Pancreas (tissue), 10 donors: ENCODE measurements around the gene B9D2. TPM values are rescaled to one million over a fixed set of nuclear protein-coding genes. Genes with fewer than 3 reads are reported as not detected.
A peak's percentile ranks its signal among the peaks of the same experiment; 100 is the strongest.

Experiments
- ATAC-seq, 4 donors: fragments of 200-7000 bp; cut with Tn5 transposase; one replicate each; pipeline versions ENCODE4 v1.8.0 to v1.9.1; 2020; ENCODE audit warnings: mild to moderate bottlenecking in 4 of 4, moderate library complexity in 4 of 4
- DNase-seq, 6 donors: peaks; one replicate each; pipeline ENCODE4 v3.0.0-alpha.2; 2020
- FAIRE-seq: peaks from 2 replicates; lab custom pipeline; 2012; peaks lifted over from hg19 to GRCh38; lab: Jason Lieb, UNC
- H3K27ac ChIP-seq, 4 donors: fragments of 200-600 bp; sonication (generic); 1 replicate in 3 of 4; 2 replicates in 1 of 4; pipeline versions ENCODE4 v1.5.0 to v1.8.0; 2020
- H3K27me3 ChIP-seq, 4 donors: fragments of 200-600 bp; one replicate each; pipeline ENCODE4 v1.8.0; 2021
- H3K36me3 ChIP-seq, 3 donors: fragments of 200-600 bp; sonication (generic) in 1 of 3; one replicate each; pipeline versions ENCODE4 v1.5.0 to v1.8.0; 2020 to 2021
- H3K4me1 ChIP-seq, 3 donors: fragments of 200-600 bp; one replicate each; pipeline ENCODE4 v1.8.0; 2021
- H3K4me3 ChIP-seq, 4 donors: fragments of 200-600 bp; sonication (generic) in 2 of 4; one replicate each; pipeline versions ENCODE4 v1.5.0 to v1.8.0; 2020 to 2021
- H3K9me3 ChIP-seq, 4 donors: fragments of 200-600 bp; one replicate each; pipeline ENCODE4 v1.8.0; 2021
- WGBS, 2 donors: extraction: QIAGEN DNeasy Blood & Tissue Kit; methylation state at CpG; one replicate each; pipeline ENCODE4 v1.1.7; 2013; 5-methylcytosine and 5-hydroxymethylcytosine counted together
- intact Hi-C, 3 donors: fragments of 100-400 bp; cut with DNase I; formaldehyde crosslinking; loops; one replicate each; pipeline versions ENCODE4 v1.11.1 to v1.14.2; 2022
- polyA plus RNA-seq, 2 donors: library from polyadenylated mRNA; stranded (reverse); fragments of 200-250 nt; gene quantifications; one replicate each; pipeline ENCODE4 v1.2.3, GENCODE V29; 2013
- total RNA-seq, 6 donors: library from RNA; stranded (reverse); fragmentation: NEBNext Ultra II Directional in 4 of 6; extraction: Animal tissue kit (Norgen Biotek cat#: 25700) in 4 of 6; gene quantifications; one replicate each; pipeline versions ENCODE4 v1.2.1 to v1.2.4, GENCODE V29; 2021 to 2023
- TF ChIP-seq, protein P1 (sequence below), 4 donors: fragments of 200-600 bp; sonication (generic) in 3 of 4; IDR thresholded peaks; one replicate each; pipeline versions ENCODE4 v1.5.0 to v1.8.0; 2021; ENCODE audit warnings: antibody characterized with exemption in 4 of 4
- donor health status: healthy with polysubstance abuse.
- donor health status: DM: no; HTN: no; CAD: no; lungs with moderate emphysema.
- donor health status: DM: no; HTN: no; CAD: no.
- donor health status: control.
- donor health status: control.
- donor health status: Bipolar disorder and iron deficiency.
- donor health status: DM: yes; HTN: yes; CAD: no.
- donor health status: DM: no; HTN: no; CAD: no.
- donor health status: DM: no; HTN: no; CAD: no.
- donor health status: DM: yes; HTN: yes; CAD: no.

B9D2 gene
- total and polyA plus RNA-seq, 8 donors = 1.5 to 7.5 (median 3.1) TPM

DNA sequence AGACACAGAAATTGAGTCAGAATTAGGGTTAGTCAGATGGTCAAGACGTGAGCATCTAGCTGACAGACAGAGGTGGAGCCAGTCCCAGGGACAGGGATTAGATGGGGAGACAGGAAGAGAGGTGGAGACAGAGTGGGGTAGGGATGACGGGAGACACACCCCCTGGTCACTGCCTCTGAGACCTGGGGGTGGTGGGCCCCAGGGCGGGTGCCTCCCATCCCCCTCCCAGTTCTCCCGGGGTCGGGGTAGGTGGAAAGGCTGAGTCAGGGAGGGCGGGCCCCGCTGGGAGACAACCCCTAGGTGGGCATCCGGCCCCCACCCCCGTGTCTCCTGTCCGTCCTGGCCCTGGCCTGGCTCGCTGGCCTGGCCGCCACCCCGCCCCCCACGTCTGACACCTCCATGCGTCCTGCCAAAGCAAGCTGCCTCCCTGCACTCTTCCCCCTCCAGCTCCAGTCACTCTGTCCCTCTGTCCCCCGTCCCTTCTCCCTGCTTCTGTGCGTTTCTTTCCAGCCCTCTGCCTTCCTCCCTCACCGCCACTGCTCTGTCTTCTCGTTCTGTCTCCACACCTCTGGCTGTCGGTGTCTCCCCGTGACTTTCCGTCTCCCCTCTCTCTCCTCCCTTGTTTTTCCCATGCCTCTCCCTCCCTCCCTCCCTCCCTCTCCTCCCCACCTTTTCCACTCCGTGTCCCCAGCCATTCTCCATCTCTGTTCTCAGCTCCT, 38.9 kb downstream of the B9D2 start:
- DNase-seq (peak in 5 of 6 donors; percentile 43 to 80 (median 70)), FAIRE-seq (no peak), ATAC-seq (peak; percentile 11 to 32 (median 25))
- intact Hi-C loops = no loop called here
- Histone ChIP-seq H3K27ac (peak overlapping the region in 2 of 4 donors; percentile 66 to 76), H3K4me3 (peak overlapping the region in 2 of 4 donors; percentile 37 to 48), H3K27me3 (no peaks in the 10 kb centered on the region), H3K4me1 (peaks cover 0 to 23% (median 0%) of the 10 kb centered on the region in 3 donors), H3K36me3 (no peaks in the 10 kb centered on the region), H3K9me3 (no peaks in the 10 kb centered on the region)
- TF ChIP-seq, protein P1, sequence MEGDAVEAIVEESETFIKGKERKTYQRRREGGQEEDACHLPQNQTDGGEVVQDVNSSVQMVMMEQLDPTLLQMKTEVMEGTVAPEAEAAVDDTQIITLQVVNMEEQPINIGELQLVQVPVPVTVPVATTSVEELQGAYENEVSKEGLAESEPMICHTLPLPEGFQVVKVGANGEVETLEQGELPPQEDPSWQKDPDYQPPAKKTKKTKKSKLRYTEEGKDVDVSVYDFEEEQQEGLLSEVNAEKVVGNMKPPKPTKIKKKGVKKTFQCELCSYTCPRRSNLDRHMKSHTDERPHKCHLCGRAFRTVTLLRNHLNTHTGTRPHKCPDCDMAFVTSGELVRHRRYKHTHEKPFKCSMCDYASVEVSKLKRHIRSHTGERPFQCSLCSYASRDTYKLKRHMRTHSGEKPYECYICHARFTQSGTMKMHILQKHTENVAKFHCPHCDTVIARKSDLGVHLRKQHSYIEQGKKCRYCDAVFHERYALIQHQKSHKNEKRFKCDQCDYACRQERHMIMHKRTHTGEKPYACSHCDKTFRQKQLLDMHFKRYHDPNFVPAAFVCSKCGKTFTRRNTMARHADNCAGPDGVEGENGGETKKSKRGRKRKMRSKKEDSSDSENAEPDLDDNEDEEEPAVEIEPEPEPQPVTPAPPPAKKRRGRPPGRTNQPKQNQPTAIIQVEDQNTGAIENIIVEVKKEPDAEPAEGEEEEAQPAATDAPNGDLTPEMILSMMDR (IDR thresholded peaks at IDR 0.05) = no peak
- WGBS, 2 donors = 8% methylated on average over 13 to 23 of the region's 23 CpGs

DNA sequence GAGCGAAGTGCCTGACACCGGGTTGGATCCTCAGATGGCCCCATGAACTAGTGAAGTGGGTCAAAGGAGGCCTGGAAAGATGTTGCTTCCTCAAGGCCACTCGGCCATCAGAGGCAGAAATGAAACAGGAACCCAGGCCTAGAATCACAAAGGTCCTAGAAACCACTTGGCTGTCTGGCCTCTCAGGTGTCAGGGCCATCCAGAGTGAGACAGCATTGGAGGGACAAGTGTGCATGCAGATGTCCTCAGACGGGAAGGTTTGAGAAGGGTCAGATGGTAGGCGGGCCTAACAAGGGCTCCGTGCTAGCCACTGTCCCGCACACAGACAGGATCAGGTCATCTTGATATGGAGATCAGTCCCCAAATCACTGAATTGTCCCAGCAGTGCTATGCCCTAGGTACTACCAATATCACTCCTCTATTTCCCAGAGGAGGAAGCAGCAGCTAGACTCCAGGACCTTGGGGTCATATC, 39.7 kb downstream of the B9D2 start:
- Histone ChIP-seq H3K36me3 (no peaks in the 10 kb centered on the region), H3K27ac (peak overlapping the region in 2 of 4 donors; percentile 66 to 76), H3K4me1 (peaks cover 0 to 23% (median 0%) of the 10 kb centered on the region in 3 donors), H3K27me3 (no peaks in the 10 kb centered on the region), H3K4me3 (no peak overlapping the region), H3K9me3 (no peaks in the 10 kb centered on the region)
- intact Hi-C loops = no loop called here
- FAIRE-seq (no peak), ATAC-seq (no peak), DNase-seq (peak in 1 of 6 donors; percentile 16)
- TF ChIP-seq, protein P1 (IDR thresholded peaks at IDR 0.05) = no peak
- 70 to 75% methylated on average over 7 of the region's 7 CpGs for WGBS, 2 donors

DNA sequence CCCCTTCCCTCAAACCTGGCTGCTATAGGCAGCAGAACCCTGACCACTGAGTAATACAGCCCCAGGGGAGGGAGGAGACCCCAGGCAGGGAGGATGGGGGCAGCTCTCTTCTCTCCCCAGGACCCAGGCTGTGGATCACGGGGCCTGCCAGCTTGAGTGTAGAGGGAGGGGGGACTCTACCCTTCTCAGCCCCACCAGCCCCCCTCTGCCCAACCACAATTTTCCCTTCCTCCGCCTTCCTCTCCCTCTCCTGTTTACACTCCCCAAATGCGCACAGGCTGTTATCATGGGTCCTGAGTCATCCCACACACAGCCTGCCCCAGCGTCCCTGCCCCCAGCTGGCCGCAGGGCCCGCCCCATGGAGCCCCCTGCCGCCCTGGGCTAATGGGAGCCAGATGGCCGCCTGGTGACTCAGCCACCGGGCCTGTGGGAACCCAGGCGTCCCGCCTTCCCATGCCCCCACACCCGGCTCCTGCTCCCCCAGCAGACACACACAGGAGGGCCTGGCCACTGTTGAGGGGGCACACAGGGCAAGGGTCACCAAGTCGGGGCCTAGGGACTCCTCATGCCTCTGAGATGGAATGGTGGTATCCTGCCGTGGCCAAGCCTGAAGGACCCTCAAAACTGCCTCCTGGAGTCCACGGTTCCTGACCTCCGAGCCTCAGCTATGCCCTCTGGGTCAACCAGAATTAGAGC, 40.4 kb downstream of the B9D2 start:
- intact Hi-C loops = no loop called here
- H3K9me3 ChIP-seq = no peaks in the 10 kb centered on the region
- H3K27me3 ChIP-seq = no peaks in the 10 kb centered on the region
- no peak overlapping the region for H3K4me3 ChIP-seq
- FAIRE-seq = no peak
- ATAC-seq = peak in 3 of 4 donors; percentile 1 to 3 (median 2)
- peak overlapping the region in 2 of 4 donors; percentile 39 to 66 for H3K27ac ChIP-seq
- peaks cover 0 to 23% (median 0%) of the 10 kb centered on the region in 3 donors for H3K4me1 ChIP-seq
- WGBS, 2 donors = 62 to 75% methylated on average over 16 of the region's 16 CpGs
- peak in 1 of 6 donors; percentile 73 for DNase-seq
- peaks cover 0 to 6% (median 0%) of the 10 kb centered on the region in 3 donors for H3K36me3 ChIP-seq
- TF ChIP-seq, protein P1 (IDR thresholded peaks at IDR 0.05) = no peak

DNA sequence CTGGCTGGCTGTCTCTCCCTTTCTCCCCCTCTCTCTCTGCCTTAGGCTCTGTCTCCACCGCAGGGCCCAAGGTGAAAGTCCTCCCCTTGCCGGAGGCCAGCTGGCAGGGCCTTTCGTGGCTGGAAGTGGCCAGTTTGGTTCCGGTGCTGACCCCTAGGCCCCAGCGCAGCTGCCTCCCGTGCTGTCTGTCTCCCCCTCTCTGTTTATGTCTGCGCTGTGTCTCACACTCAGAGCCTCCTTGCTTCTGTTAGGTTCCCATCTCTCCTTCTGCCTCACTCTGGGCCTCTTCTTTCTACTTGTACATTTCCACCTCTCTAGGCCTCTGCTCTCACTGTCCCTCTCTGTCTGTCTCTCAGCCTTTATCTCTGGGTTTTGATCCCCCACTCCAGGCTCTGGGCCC, 40.9 kb downstream of the B9D2 start:
- DNase-seq = no peak
- no peak for ATAC-seq
- intact Hi-C loops = no loop called here
- FAIRE-seq = no peak
- TF ChIP-seq, protein P1 (IDR thresholded peaks at IDR 0.05) = no peak
- Histone ChIP-seq H3K27me3 (no peaks in the 10 kb centered on the region), H3K4me3 (no peak overlapping the region), H3K4me1 (peaks cover 0 to 23% (median 0%) of the 10 kb centered on the region in 3 donors), H3K9me3 (no peaks in the 10 kb centered on the region), H3K27ac (peak overlapping the region in 2 of 4 donors; percentile 39), H3K36me3 (peaks cover 0 to 11% (median 0%) of the 10 kb centered on the region in 3 donors)
- 70 to 83% methylated on average over 7 of the region's 7 CpGs for WGBS, 2 donors
